ENCODE data around the gene ATP4B.

Gene ATP4B

DNA sequence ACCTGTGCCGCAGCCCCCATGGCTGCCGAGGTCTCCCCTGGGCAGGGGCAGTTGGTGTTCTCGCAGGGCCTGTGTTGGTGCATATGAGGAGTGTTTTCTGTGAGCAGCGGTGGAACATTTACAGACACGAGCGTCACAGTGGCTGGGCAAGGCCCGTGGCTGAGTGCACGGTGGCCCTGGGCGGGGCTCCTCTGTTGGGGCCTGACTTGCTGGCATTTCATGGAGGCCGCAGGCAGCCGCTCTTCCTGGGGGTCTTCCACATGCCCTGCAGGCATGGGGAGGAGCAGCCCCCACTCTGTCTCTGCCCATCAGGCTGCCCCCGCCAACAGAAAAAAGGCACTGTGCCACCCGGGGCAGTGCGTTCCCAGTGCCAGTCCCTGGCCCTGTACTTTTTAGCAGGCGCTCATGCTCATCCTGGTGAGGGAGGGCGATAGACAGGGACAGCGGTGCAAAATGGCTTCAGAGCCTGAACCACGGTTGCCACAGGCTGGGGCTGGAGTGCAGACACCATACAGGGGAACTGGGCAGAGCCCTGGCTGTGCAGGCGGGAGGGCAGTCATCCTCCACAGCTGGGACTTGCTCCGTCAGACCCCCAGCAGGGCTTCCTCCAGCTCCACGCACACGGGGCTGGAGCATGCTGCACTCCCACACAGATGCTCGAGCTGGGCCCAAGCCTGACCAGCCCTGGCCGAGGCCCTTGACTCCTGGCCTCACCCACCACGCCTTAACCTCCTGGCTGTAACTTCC lies 49.9 kb downstream of the ATP4B start:
- no peak for DNase-seq (ENCODE audit: low read depth in 2 of 2)

DNA sequence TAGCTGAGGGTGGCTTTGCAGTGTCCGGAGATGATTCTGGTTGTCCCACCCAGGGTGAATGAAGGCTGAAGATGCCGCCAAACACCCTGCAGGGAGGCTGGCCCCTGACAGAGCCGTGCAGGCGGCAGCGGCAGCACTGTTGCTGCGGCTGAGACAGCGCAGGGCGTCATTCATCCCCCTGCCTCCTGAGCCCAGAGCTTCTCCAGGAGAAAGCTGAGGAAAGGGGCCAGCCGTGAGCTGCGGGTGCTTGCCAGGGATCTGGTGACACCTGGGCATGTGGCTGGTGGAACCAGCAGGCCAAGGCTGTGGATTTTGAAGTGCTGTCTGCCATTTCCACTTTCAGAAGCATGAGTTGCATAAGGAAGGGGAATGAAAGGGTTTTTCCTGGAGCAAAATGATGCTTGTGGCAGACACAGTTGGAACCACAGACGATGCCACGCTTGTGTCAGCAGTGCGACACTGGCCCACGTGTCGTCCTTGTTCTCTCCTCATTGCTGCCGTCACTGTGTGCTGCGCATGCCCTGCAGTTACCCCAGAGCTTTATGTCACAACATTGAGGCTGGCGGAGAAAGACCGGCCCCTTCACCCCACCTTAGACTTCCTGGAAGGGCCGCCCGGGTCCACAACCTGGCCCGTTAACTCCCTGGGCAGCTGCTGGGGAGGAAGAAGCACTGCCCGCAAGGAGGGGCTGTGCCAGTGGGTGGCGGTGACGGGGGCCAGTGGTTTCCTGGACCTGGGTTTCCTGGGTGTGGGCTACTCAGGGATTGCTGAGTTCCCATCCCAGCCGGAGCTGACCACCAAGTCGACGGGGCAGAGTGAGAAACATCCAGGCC lies 50.7 kb downstream of the ATP4B start:
- no peak for DNase-seq (ENCODE audit: low read depth in 2 of 2)

DNA sequence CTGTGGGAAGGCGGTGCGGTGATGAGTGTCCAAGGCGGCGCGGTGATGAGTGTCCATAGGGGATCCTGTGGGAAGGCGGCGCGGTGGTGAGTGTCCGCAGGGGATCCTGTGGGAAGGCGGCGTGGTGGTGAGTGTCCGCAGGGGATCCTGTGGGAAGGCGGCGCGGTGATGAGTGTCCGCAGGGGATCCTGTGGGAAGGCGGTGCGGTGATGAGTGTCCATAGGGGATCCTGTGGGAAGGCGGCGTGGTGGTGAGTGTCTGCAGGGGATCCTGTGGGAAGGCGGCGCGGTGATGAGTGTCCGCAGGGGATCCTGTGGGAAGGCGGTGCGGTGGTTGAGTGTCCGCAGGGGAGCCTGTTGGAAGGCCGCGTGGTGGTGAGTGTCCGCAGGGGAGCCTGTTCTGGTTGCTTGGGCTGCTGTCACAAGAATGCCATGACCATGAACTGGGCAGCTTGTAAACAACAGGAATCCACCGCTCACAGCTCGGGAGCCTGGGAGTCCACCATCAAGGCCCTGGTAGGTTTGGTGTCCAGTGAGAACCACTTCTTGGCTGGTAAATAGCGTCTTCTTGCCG lies 52.0 kb downstream of the ATP4B start:
- no peak for DNase-seq (ENCODE audit: low read depth in 2 of 2)

DNA sequence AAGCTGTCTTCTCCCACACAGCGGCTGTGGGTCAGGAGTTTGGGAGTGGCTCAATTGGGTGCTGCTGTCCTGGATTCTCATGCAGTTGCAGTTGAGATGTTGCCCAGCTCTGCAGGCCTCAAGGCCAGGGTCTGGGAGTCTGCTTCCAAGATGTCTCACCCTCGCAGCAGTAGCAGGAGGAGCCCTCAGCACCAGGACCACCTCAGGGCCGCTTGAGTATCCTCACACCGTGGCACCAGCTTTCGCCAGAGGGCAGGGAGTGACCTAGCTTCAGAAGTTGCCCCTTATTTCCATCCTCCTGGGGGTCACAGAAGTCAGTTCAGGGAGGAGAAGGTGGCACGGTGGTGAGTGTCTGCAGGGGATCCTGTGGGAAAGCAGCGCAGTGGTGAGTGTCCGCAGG lies 52.5 kb downstream of the ATP4B start:
- DNase-seq (ENCODE audit: low read depth in 2 of 2): no peak

DNA sequence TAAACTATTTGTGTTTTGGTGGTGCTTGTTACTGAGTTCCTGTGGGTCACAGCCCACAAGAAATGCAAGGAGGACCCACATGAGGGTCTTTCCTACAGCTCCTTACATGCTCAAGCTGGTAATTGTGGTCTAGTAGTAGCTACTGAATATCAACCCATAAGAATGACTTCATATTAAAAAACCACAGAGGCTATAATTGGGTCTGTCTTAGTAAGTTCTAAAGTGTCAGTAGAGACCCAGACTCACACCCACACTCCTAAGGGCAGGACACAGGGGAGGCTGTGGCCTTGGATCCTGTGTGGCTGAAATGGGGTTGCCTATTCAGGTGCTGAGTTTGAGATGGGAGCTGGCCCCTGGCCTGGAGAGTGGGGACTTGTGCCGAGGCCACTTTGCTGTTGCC lies 53.8 kb downstream of the ATP4B start:
- no peak for DNase-seq (ENCODE audit: low read depth in 2 of 2)

DNA sequence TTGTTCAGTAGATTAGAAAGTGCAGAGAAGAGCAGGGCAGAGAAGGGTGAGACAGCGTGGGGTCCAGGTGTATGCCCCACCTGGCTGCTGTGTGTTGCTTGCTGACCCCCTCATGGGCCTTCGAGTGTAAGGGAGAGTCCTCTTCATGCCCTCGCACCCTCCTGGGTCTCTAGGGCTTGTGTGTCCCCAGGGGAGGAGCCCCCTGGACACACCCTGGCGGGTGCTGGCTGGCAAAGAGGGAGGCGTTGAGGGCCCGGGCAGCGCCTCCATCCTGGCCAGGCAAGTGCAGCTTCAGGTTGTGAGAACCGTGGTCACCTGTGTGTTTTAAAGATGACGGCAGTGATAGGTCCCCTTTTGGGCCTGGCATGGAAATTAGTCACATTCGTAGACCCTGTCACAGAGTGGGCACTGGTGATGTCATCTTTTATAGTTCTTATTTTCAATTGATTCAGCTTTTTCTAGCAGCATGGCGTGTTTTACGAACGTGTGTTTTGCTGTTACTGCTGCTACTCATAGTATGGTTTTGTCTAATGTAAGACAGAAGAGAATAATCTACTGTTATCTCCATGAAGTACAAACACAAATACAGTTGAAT lies 54.8 kb downstream of the ATP4B start:
- DNase-seq (ENCODE audit: low read depth in 2 of 2): no peak

DNA sequence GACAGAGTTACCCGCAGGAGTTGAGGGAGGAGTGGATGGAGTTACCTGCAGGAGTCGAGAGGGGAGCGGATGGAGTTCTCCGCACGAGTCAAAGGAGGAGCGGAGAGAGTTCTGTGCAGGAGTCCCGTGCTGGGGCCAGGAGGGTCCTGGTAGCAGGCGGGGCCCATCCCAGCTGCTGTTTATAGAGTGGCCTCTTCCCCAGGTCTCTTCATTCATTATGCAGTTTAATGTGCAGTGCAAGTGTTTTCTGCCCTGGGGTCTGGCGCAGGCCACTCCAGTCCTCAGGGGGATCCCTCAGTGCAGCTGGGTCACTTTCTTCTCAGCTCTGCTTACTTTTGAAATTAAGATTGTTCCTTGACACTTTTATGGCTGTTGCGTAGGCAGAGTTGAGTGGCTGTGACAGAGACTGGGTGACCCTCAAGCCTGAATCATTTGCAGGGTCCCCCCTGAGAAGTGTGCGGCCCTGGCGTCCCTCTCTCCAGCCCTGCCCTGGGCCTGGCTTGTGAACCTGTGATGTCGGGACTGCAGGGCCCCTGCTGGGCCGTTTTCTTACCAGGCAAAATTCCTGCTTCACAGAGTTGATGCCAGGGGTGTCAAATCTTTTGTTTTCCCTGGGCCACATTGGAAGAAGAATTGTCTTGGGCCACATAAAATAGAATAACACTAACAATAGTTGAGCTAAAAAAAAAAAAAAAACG lies 55.6 kb downstream of the ATP4B start:
- DNase-seq (ENCODE audit: low read depth in 2 of 2): no peak

DNA sequence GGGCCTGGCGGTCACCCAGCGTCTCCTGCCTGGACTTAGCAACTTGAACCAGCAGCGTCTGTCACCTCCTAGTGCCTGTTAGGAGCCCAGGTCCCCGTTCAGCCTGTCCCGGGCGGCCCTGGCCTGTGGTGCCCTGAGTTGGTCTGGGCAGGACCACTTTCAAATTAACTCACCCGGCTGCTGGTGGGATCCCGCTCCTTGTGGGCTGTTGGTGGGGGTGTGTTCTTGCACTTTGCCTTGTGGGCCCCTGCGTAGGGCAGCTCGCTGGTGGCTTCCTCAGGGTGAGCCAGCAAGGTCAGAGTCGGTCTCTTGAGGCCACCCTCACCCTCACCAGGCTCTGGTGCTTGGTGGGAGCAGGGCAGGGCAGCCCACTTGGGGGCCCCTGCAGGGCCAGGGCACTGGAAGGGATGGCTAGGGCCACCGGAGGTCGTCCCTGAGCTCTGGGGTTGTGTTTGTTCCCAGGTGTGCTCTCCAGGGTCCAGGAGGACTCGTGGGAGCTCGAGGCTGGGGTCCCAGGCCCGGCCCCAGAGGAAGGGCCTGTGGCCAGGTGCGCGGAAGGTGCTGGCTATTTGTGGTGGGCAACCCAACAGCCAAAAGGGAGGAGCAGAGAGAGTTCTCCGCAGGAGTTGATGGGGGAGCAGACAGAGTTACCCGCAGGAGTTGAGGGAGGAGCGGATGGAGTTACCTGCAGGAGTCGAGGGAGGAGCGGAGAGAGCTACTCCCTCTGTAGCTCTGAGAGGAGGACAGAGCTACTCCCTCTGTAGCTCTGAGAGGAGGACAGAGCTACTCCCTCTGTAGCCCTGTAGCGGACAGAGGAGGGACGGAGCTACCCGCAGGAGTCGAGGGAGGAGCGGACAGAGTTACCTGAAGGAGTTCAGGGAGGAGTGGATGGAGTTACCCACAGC lies 56.6 kb downstream of the ATP4B start:
- no peak for DNase-seq (ENCODE audit: low read depth in 2 of 2)

DNA sequence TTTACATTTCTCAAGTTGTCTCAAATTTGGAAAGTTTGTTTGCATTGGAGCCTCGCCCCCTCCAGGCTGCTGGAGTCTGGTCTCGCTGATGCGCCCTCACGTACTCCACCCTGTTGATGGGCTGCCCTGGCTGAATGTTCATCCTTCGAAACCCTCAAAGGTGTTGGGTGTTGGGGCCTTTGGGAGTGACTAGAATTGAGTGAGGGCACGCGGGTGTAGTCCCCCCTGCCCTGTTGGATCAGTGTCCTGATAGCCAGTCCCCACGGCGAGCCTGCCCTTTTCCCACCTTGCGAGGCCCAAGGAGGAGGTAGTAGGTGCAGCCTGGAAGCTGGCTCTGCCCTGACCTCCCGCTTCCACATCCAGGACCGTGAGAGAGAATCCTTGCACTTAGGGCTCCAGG lies 58.6 kb downstream of the ATP4B start:
- DNase-seq (ENCODE audit: low read depth in 2 of 2): no peak

All from fibroblast of skin of left biceps (primary cell).